Activated naive CD8-positive, alpha-beta T cell (primary cell): ENCODE results near the gene SORD.
"Not testable (repeated sequence)": the region's sequence is repeated elsewhere in the genome, so short reads cannot be mapped to it uniquely, and the experiment has no call there.

Experiments
- H3K27ac Mint-ChIP-seq: one replicate; pipeline ENCODE4 v1.8.0; 2021; ENCODE audit warnings: mixed read lengths
- H3K27me3 Mint-ChIP-seq: one replicate; pipeline ENCODE4 v1.8.0; 2021; ENCODE audit warnings: mixed read lengths
- H3K36me3 Mint-ChIP-seq: one replicate; pipeline ENCODE4 v1.8.0; 2021; ENCODE audit warnings: mixed read lengths
- H3K4me1 Mint-ChIP-seq: one replicate; pipeline ENCODE4 v1.8.0; 2021; ENCODE audit warnings: low read depth, mixed read lengths
- H3K4me3 Mint-ChIP-seq: one replicate; pipeline ENCODE4 v1.8.0; 2021; ENCODE audit warnings: mild to moderate bottlenecking, mixed read lengths
- H3K9me3 Mint-ChIP-seq: one replicate; pipeline ENCODE4 v1.8.0; 2021; ENCODE audit warnings: low read depth, mixed read lengths

The SORD gene

GRCh38 chr15:45075440-45076320 is 52.7 kb downstream of the SORD start:
- H3K9me3 Mint-ChIP-seq, H3K27me3 Mint-ChIP-seq, H3K4me1 Mint-ChIP-seq, H3K27ac Mint-ChIP-seq, H3K36me3 Mint-ChIP-seq, H3K4me3 Mint-ChIP-seq: not testable (repeated sequence)

- not testable (repeated sequence) for H3K4me3 Mint-ChIP-seq, H3K4me1 Mint-ChIP-seq, H3K27ac Mint-ChIP-seq, H3K36me3 Mint-ChIP-seq, H3K9me3 Mint-ChIP-seq, H3K27me3 Mint-ChIP-seq
Measured at GRCh38 chr15:45077391-45077790, 54.4 kb downstream of the SORD start.

- H3K4me3 Mint-ChIP-seq, H3K36me3 Mint-ChIP-seq, H3K27ac Mint-ChIP-seq, H3K9me3 Mint-ChIP-seq, H3K4me1 Mint-ChIP-seq, H3K27me3 Mint-ChIP-seq: not testable (repeated sequence)
Measured at GRCh38 chr15:45079201-45079600, 56.2 kb downstream of the SORD start.

- H3K4me3 Mint-ChIP-seq, H3K27ac Mint-ChIP-seq, H3K9me3 Mint-ChIP-seq, H3K27me3 Mint-ChIP-seq, H3K4me1 Mint-ChIP-seq, H3K36me3 Mint-ChIP-seq: not testable (repeated sequence)
Measured at GRCh38 chr15:45079628-45080246, 56.7 kb downstream of the SORD start.

GRCh38 chr15:45080593-45080992 is 57.6 kb downstream of the SORD start:
- H3K36me3 Mint-ChIP-seq, H3K9me3 Mint-ChIP-seq, H3K27me3 Mint-ChIP-seq, H3K4me1 Mint-ChIP-seq, H3K4me3 Mint-ChIP-seq, H3K27ac Mint-ChIP-seq: not testable (repeated sequence)

GRCh38 chr15:45082412-45082811 is 59.4 kb downstream of the SORD start:
- H3K27me3 Mint-ChIP-seq, H3K9me3 Mint-ChIP-seq, H3K4me1 Mint-ChIP-seq, H3K4me3 Mint-ChIP-seq, H3K36me3 Mint-ChIP-seq, H3K27ac Mint-ChIP-seq: not testable (repeated sequence)

- Mint-ChIP-seq H3K4me1 (no peaks in the 10 kb centered on the region), H3K27me3 (peaks cover 14% of the 10 kb centered on the region), H3K4me3 (no peak overlapping the region), H3K27ac (no peak overlapping the region), H3K36me3 (no peaks in the 10 kb centered on the region), H3K9me3 (no peaks in the 10 kb centered on the region)
Measured at GRCh38 chr15:45083223-45083622, 60.2 kb downstream of the SORD start.

- no peak overlapping the region for H3K4me3 Mint-ChIP-seq
- peaks cover 14% of the 10 kb centered on the region for H3K27me3 Mint-ChIP-seq
- no peak overlapping the region for H3K27ac Mint-ChIP-seq
- H3K4me1 Mint-ChIP-seq: no peaks in the 10 kb centered on the region
- no peaks in the 10 kb centered on the region for H3K9me3 Mint-ChIP-seq
- H3K36me3 Mint-ChIP-seq: no peaks in the 10 kb centered on the region
Measured at GRCh38 chr15:45084163-45084562, 61.2 kb downstream of the SORD start.

- no peak overlapping the region for H3K4me3 Mint-ChIP-seq
- H3K4me1 Mint-ChIP-seq: no peaks in the 10 kb centered on the region
- H3K36me3 Mint-ChIP-seq: no peaks in the 10 kb centered on the region
- H3K27me3 Mint-ChIP-seq: peaks cover 23% of the 10 kb centered on the region
- H3K9me3 Mint-ChIP-seq: no peaks in the 10 kb centered on the region
- no peak overlapping the region for H3K27ac Mint-ChIP-seq
Measured at GRCh38 chr15:45087513-45087912, 64.5 kb downstream of the SORD start.

GRCh38 chr15:45088801-45089711 is 66.1 kb downstream of the SORD start:
- H3K27ac Mint-ChIP-seq: no peak overlapping the region
- peaks cover 19% of the 10 kb centered on the region for H3K27me3 Mint-ChIP-seq
- no peaks in the 10 kb centered on the region for H3K4me1 Mint-ChIP-seq
- H3K4me3 Mint-ChIP-seq: no peak overlapping the region
- no peaks in the 10 kb centered on the region for H3K9me3 Mint-ChIP-seq
- H3K36me3 Mint-ChIP-seq: no peaks in the 10 kb centered on the region

- Mint-ChIP-seq H3K27ac (no peak overlapping the region), H3K4me3 (no peak overlapping the region), H3K9me3 (no peaks in the 10 kb centered on the region), H3K4me1 (no peaks in the 10 kb centered on the region), H3K36me3 (no peaks in the 10 kb centered on the region), H3K27me3 (peaks cover 19% of the 10 kb centered on the region)
Measured at GRCh38 chr15:45089712-45090373, 66.8 kb downstream of the SORD start.

- H3K4me3 Mint-ChIP-seq: no peak overlapping the region
- no peak overlapping the region for H3K27ac Mint-ChIP-seq
- H3K27me3 Mint-ChIP-seq: peaks cover 18% of the 10 kb centered on the region
Measured at GRCh38 chr15:45091161-45091560, 68.2 kb downstream of the SORD start.

GRCh38 chr15:45091576-45091975 is 68.6 kb downstream of the SORD start:
- no peak overlapping the region for H3K4me3 Mint-ChIP-seq
- H3K27me3 Mint-ChIP-seq: peaks cover 18% of the 10 kb centered on the region
- no peaks in the 10 kb centered on the region for H3K36me3 Mint-ChIP-seq
- H3K4me1 Mint-ChIP-seq: no peaks in the 10 kb centered on the region
- H3K9me3 Mint-ChIP-seq: no peaks in the 10 kb centered on the region
- no peak overlapping the region for H3K27ac Mint-ChIP-seq

More at GRCh38 chr15:45091161-45091560, 68.2 kb downstream of the SORD start:
- no peaks in the 10 kb centered on the region for H3K9me3 Mint-ChIP-seq
- no peaks in the 10 kb centered on the region for H3K4me1 Mint-ChIP-seq
- H3K36me3 Mint-ChIP-seq: no peaks in the 10 kb centered on the region

GRCh38 chr15:45093013-45093412 is 70.0 kb downstream of the SORD start:
- no peaks in the 10 kb centered on the region for H3K36me3 Mint-ChIP-seq
- H3K27me3 Mint-ChIP-seq: peaks cover 10% of the 10 kb centered on the region
- no peaks in the 10 kb centered on the region for H3K4me1 Mint-ChIP-seq
- H3K4me3 Mint-ChIP-seq: no peak overlapping the region
- no peaks in the 10 kb centered on the region for H3K9me3 Mint-ChIP-seq
- H3K27ac Mint-ChIP-seq: no peak overlapping the region
